Activated CD4-positive, alpha-beta T cell treated with anti-CD3 and anti-CD28 coated beads for 36 hours (primary cell): Measurements from ENCODE around the gene ZNF610. TPM values are rescaled to one million over a fixed set of nuclear protein-coding genes. Genes with fewer than 3 reads are reported as not detected.
"Not testable (repeated sequence)": the region's sequence is repeated elsewhere in the genome, so short reads cannot be mapped to it uniquely, and the experiment has no call there.

Experiments used
- ATAC-seq: fragments of 200-7000 bp; cut with Tn5 transposase; one replicate; pipeline ENCODE4 v1.10.0; 2021; ENCODE audit warnings: mild to moderate bottlenecking, moderate library complexity
- CTCF ChIA-PET: fragments of 350-600 bp; sonication (Branson Sonifier 250); formaldehyde crosslinking; loops from one replicate; lab custom pipeline; 2021; ENCODE audit warnings: antibody characterized with exemption; lab: Charles Lee
- POLR2A ChIA-PET: fragments of 350-600 bp; sonication (Branson Sonifier 250); formaldehyde crosslinking; loops from one replicate; lab custom pipeline; 2021; ENCODE audit warnings: antibody characterized with exemption, inconsistent platforms; lab: Charles Lee
- DNase-seq: peaks from one replicate; pipeline ENCODE4 v3.0.0-alpha.2; 2020
- H3K27ac Mint-ChIP-seq: one replicate; pipeline ENCODE4 v1.8.0; 2021; ENCODE audit warnings: mixed read lengths
- H3K27me3 Mint-ChIP-seq: one replicate; pipeline ENCODE4 v1.8.0; 2021; ENCODE audit warnings: mixed read lengths
- H3K36me3 Mint-ChIP-seq: one replicate; pipeline ENCODE4 v1.8.0; 2021; ENCODE audit warnings: low read depth, mixed read lengths
- H3K4me1 Mint-ChIP-seq: one replicate; pipeline ENCODE4 v1.8.0; 2021; ENCODE audit warnings: mixed read lengths
- H3K4me3 Mint-ChIP-seq: one replicate; pipeline ENCODE4 v1.8.0; 2021; ENCODE audit warnings: mild to moderate bottlenecking, moderate library complexity, mixed read lengths
- H3K9me3 Mint-ChIP-seq: one replicate; pipeline ENCODE4 v1.8.0; 2021; ENCODE audit warnings: low read depth, mixed read lengths
- intact Hi-C, 2 experiments: fragments of 100-400 bp; cut with DNase I in 1 of 2; cut with micrococcal nuclease in 1 of 2; formaldehyde crosslinking; loops; one replicate each; pipeline versions ENCODE4 v1.14.2 to v1.15.1; 2022 to 2024; cut with DNase I, micrococcal nuclease
- total RNA-seq, 2 experiments: library from RNA; stranded (reverse); gene quantifications; one replicate each; pipeline ENCODE4 v1.2.3, GENCODE V29; 2021

ZNF610 gene
- 1 to 10 TPM; 2.3 to 3.3 TPM for total RNA-seq

DNA sequence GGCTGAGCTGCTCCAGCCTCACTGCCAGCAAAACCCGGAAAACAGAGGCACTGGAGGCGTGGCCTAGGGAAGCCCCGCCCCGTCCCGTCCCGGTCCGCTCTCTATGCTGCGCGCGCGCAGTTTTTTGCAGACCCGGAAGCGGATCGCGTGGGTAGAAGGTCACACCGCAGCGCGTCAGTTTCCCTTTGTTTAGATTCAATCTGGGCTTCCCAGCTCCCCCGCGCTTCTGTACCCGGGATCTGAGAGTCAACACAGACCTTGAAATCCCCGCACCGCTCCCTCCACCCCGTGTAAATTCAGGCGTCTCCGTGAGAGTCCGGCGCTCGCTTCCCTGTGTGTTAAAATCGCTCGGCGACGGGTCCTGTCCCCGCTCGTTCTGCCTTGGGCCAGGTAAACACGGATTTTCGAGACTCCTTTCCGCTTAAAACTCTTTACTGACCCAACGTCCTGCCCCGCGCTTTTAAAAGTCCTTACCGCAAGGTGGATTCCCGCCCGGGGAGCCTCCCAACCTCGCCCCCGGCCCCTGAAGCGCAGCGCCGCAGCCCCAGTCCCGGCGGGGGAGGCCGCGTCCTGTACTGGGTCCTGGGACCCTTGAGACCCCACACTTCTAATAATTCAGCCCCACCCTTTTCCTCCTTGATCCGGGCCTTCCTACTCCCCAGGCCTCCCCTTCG lies at the start of gene ZNF610:
Gene ZNF610 (plus strand): TSS at position 127 of the 674 bp plus-strand sequence. CDS start 12,930 bp downstream, outside the sequence.
- intact Hi-C loops, result loop anchor here (1.0 to 2.0 kb wide), 9 partner anchors 33 to 399 kb away; partner anchors contain the start of genes ZNF880 (in 2 of the 2), PPP2R1A (in 1 of the 2), ZNF528 (in 1 of the 2) and ZNF611 (in 1 of the 2)
- peak; percentile 97 for ATAC-seq
- H3K4me3 Mint-ChIP-seq, result peak within 1 kb of the TSS; percentile 97
- H3K36me3 Mint-ChIP-seq, result peaks cover 36% of the 10 kb centered on the region
- CTCF ChIA-PET, result interaction anchor here (0.7 kb wide), 1 partner anchor 89 kb away, joined by 3 read pairs; no protein-coding TSS in a partner anchor
- H3K27ac Mint-ChIP-seq, result peak within 1 kb of the TSS; percentile 96
- POLR2A ChIA-PET, result interaction anchor here (0.8 kb wide), 1 partner anchor 34 kb away, joined by 4 read pairs; the partner anchor contains the start of gene ZNF880
- peaks cover 10% of the 10 kb centered on the region for H3K4me1 Mint-ChIP-seq
- peaks cover 25% of the 10 kb centered on the region for H3K9me3 Mint-ChIP-seq
- no peaks in the 10 kb centered on the region for H3K27me3 Mint-ChIP-seq
- DNase-seq, result peak; percentile 96

DNA sequence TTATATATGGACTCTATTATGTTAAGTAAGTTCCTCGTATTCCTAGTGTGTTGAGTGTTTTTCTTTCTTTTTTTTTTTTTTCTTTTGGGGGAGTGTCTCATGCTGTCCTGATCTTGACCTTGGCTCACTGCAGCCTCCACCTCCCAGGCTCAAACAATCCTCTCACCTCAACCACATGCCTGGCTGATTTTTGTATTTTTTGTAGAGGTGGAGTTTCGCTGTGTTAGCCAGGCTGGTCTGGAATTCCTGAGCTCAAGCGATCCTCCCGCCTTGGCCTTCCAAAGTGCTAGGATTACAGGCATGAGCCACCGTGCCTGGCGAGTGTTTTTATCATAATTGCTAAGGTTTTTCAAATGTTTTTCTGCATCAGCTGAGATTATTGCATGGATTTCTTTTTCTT lies 49.8 kb upstream of the ZNF610 start:
- no peak overlapping the region for H3K27ac Mint-ChIP-seq
- CTCF ChIA-PET, result no interaction called here
- no peak overlapping the region for H3K4me3 Mint-ChIP-seq
- DNase-seq, result no peak
- ATAC-seq, result no peak
- no peaks in the 10 kb centered on the region for H3K4me1 Mint-ChIP-seq
- intact Hi-C loops, result no loop called here
- no peaks in the 10 kb centered on the region for H3K27me3 Mint-ChIP-seq
- H3K9me3 Mint-ChIP-seq, result peaks cover 48% of the 10 kb centered on the region
- H3K36me3 Mint-ChIP-seq, result peaks cover 94% of the 10 kb centered on the region
- POLR2A ChIA-PET, result interaction anchor here (0.6 kb wide), 1 partner anchor 63 kb away, joined by 10 read pairs; no protein-coding TSS in a partner anchor

DNA sequence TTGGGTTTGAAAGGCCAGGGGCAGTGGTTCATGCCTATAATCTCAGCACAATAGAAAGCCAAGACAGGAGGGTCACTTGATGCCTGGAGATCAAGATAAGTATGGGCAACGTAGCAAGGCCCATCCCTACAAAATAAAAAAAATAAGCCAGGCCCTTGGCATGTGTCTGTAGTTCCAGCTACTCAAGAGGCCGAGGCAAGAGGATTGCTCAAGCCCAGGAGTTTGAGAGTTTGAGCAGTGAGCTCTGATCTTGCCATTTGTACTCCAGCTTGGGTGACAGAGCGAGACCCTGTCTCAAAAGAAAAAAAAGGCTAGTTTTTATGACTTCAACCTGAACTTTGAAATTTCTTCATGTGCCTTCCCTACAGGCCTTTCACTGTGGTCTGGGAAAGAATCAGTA lies 44.3 kb upstream of the ZNF610 start:
- peaks cover 72% of the 10 kb centered on the region for H3K36me3 Mint-ChIP-seq
- no peak overlapping the region for H3K4me3 Mint-ChIP-seq
- ChIA-PET CTCF (no interaction called here), POLR2A (no interaction called here)
- intact Hi-C loops, result no loop called here
- H3K27ac Mint-ChIP-seq, result no peak overlapping the region
- no peaks in the 10 kb centered on the region for H3K27me3 Mint-ChIP-seq
- peaks cover 40% of the 10 kb centered on the region for H3K9me3 Mint-ChIP-seq
- H3K4me1 Mint-ChIP-seq, result peaks cover 4% of the 10 kb centered on the region
- no peak for ATAC-seq
- no peak for DNase-seq

DNA sequence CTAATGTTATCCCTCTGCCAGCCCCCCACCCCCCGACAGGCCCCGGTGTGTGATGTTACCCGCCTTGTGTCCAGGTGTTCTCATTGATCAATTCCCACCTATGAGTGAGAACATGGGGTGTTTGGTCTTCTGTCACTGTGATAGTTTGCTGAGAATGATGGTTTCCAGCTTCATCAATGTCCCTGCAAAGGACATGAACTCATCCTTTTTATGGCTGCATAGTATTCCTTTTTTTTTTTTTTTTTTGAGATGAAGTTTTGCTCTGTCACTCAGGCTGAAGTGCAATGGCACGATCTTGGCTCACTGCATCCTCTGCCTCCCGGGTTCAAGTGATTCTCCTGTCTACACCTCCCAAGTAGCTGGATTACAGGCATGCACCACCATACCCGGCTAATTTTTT lies 43.1 kb upstream of the ZNF610 start:
- H3K27me3 Mint-ChIP-seq, H3K27ac Mint-ChIP-seq, ATAC-seq, intact Hi-C loops, DNase-seq, POLR2A ChIA-PET, H3K4me3 Mint-ChIP-seq, CTCF ChIA-PET: not testable (repeated sequence)
- Mint-ChIP-seq H3K4me1 (peaks cover 13% of the 10 kb centered on the region), H3K36me3 (peaks cover 69% of the 10 kb centered on the region), H3K9me3 (peaks cover 37% of the 10 kb centered on the region)

DNA sequence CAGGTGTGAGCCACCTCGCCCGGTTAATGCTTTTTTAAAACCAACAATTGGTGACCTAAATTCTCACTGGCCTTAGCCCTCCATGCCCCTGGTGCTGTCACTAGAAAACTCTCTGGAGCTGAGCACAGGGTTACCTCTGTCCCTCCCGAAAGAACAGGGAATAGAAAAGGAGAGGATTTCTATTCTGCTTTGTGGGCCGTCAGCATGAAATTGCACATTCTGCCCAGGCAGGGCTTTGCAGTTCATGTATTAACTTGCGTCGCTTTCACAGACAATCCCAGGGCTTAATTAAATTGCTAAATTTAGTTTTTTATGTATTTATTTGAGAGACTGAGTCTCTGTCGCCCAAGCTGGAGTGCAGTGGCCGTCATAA lies 39.7 kb upstream of the ZNF610 start:
- CTCF ChIA-PET, result no interaction called here
- POLR2A ChIA-PET, result interaction anchor here (0.6 kb wide), 2 partner anchors 520 to 866 kb away, joined by 4 to 5 read pairs; no protein-coding TSS in a partner anchor
- peaks cover 18% of the 10 kb centered on the region for H3K4me1 Mint-ChIP-seq
- DNase-seq (no peak), ATAC-seq (peak; percentile 13)
- intact Hi-C loops, result no loop called here
- peak overlapping the region; percentile 25 for H3K27ac Mint-ChIP-seq
- H3K27me3 Mint-ChIP-seq, result no peaks in the 10 kb centered on the region
- peaks cover 73% of the 10 kb centered on the region for H3K36me3 Mint-ChIP-seq
- H3K9me3 Mint-ChIP-seq, result peaks cover 34% of the 10 kb centered on the region
- peak overlapping the region; percentile 68 for H3K4me3 Mint-ChIP-seq

DNA sequence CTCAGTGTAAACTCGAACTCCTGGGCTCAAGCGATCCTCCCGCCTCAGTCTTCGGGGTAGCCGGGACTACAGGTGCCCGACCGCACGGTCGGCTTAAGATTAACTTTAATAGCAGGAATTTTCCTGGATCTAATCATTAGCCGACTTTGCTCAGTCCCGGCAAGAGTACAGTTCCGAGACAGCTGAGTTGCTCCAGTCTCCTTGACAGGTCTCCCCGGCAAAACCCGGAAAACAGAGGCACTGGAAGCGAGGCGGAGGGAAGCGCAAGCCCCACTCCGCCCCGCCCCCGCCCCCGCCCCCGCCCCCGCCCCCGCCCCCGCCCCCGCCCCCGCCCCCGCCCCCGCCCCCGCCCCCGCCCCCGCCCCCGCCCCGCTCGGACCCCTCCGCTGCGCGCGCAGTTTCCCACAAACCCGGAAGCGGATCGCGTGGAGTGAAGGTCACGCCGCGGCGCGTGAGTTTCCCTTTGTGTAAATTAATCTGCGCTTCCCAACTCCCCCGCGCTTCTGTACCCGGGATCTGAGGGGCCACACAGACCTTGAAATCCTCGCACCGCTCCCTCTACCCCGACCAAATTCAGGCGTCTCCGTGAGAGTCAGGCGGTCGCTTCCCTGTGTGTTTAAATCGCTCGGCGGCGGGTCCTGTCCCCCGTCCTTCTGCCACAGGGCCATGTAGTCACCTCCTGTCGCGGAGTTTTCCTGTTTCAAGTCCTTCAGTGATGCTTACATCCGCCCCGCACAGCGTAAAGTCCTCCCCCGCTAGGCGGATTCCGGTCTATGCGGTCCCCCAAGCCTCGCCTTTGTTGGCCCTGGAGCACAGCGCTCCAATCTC lies 39.1 kb upstream of the ZNF610 start, which contains the start of gene ZNF480:
Gene ZNF480 (plus strand): TSS at position 397 of the 828 bp plus-strand sequence. CDS start 3,244 bp downstream, outside the sequence.
- ChIA-PET CTCF (no interaction called here), POLR2A (interaction anchor here (0.6 kb wide), 1 partner anchor 519 kb away, joined by 5 read pairs; no protein-coding TSS in a partner anchor)
- Mint-ChIP-seq H3K36me3 (peaks cover 74% of the 10 kb centered on the region), H3K4me1 (peaks cover 18% of the 10 kb centered on the region), H3K9me3 (peaks cover 36% of the 10 kb centered on the region), H3K27ac (peak within 1 kb of the TSS; percentile 98), H3K27me3 (no peaks in the 10 kb centered on the region), H3K4me3 (peak within 1 kb of the TSS; percentile 90)
- ATAC-seq, result peak; percentile 92
- intact Hi-C loops, result loop anchor here in 1 of 2 experiments (1.0 kb wide), 1 partner anchor 28 kb away; the partner anchor contains the start of gene ZNF766
- DNase-seq, result peak; percentile 78

DNA sequence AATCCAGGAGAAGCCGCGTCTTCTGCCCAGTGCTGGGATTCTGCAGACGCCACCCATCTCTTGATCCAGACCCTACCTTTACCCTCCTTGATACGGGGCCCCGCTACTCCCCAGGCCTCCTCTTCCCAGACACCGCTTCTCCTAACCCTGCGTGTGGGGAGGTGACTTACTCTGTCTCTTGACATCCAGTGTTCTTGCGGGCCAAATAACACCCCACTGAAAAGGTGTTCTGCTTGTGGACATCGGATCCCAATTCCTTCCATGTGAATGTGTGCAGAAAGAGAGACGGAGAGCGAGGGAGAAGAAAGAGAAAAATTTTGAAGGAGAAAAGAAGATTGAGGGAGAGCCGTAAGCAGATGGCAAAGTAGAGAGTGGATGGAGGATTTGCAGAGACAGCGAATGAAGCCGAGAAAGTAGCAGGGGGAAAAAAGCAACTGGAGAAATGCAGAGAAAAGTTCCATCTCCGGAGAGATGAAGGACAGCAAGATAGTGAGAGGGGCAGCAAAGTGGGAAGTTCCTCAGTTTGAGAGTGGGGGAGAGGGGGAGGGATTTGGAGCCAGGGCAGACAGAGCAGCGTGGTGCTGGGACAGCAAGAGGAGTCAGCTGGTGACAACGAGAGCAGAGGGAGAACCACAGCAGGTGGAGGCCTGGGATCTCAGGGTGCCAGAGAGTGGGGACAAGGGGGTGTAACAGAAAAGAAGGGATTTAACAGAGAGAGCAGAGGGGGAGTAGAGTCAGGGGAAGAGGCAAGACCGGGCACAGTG lies 38.3 kb upstream of the ZNF610 start:
- ATAC-seq, result peak; percentile 54
- peak; percentile 9 for DNase-seq
- H3K9me3 Mint-ChIP-seq, result peaks cover 38% of the 10 kb centered on the region
- H3K27me3 Mint-ChIP-seq, result no peaks in the 10 kb centered on the region
- peak overlapping the region; percentile 98 for H3K27ac Mint-ChIP-seq
- CTCF ChIA-PET, result no interaction called here
- H3K36me3 Mint-ChIP-seq, result peaks cover 75% of the 10 kb centered on the region
- POLR2A ChIA-PET, result no interaction called here
- H3K4me3 Mint-ChIP-seq, result peak overlapping the region; percentile 90
- intact Hi-C loops, result loop anchor here in 1 of 2 experiments (1.0 kb wide), 1 partner anchor 28 kb away; the partner anchor contains the start of gene ZNF766
- H3K4me1 Mint-ChIP-seq, result peaks cover 18% of the 10 kb centered on the region

DNA sequence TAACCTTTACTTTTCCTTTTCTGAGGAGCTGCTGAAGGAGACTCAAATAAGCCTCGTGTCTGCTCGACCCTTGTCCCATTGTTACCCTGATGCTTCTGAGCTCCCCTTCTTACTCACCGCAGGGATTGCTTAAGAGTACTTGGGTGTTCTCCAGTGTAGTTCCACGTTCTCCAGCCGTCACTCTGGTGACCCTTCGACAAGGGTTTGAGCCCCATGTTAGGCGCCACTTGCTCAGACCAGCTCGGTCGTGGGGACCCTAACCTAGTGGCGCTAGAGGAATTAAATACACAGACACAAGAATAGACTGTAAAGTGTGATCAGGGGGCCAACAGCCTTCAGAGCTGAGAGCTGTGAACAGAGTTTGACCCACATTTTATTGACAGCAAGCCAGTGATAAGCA lies 28.8 kb upstream of the ZNF610 start:
- peaks cover 48% of the 10 kb centered on the region for H3K9me3 Mint-ChIP-seq
- ChIA-PET POLR2A (interaction anchor here (0.6 kb wide), 1 partner anchor 40 kb away, joined by 3 read pairs; no protein-coding TSS in a partner anchor), CTCF (interaction anchor here (1.1 kb wide), 1 partner anchor 26 kb away, joined by 3 read pairs; no protein-coding TSS in a partner anchor)
- H3K4me3 Mint-ChIP-seq, result no peak overlapping the region
- H3K27me3 Mint-ChIP-seq, result no peaks in the 10 kb centered on the region
- ATAC-seq, result no peak
- no peaks in the 10 kb centered on the region for H3K4me1 Mint-ChIP-seq
- peaks cover 86% of the 10 kb centered on the region for H3K36me3 Mint-ChIP-seq
- peak; percentile 7 for DNase-seq
- intact Hi-C loops, result no loop called here
- no peak overlapping the region for H3K27ac Mint-ChIP-seq

DNA sequence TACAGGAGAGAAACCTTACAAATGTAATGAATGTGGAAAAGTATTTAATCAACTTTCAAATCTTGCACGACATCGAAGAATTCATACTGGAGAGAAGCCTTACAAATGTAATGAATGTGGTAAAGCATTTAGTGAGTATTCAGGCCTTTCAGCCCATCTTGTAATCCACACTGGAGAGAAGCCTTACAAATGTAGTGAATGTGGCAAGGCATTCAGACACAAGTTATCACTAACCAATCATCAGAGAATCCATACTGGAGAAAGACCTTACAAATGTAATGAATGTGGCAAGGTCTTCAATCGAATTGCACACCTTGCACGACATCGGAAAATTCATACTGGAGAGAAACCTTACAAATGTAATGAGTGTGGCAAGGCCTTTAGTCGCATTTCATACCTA lies 13.6 kb upstream of the ZNF610 start:
- no peaks in the 10 kb centered on the region for H3K4me1 Mint-ChIP-seq
- no peak overlapping the region for H3K4me3 Mint-ChIP-seq
- DNase-seq (no peak), ATAC-seq (no peak)
- intact Hi-C loops, result no loop called here
- H3K27ac Mint-ChIP-seq, result no peak overlapping the region
- H3K9me3 Mint-ChIP-seq, result peaks cover 68% of the 10 kb centered on the region
- POLR2A ChIA-PET, result no interaction called here
- CTCF ChIA-PET, result no interaction called here
- H3K36me3 Mint-ChIP-seq, result peaks cover 68% of the 10 kb centered on the region
- H3K27me3 Mint-ChIP-seq, result no peaks in the 10 kb centered on the region

DNA sequence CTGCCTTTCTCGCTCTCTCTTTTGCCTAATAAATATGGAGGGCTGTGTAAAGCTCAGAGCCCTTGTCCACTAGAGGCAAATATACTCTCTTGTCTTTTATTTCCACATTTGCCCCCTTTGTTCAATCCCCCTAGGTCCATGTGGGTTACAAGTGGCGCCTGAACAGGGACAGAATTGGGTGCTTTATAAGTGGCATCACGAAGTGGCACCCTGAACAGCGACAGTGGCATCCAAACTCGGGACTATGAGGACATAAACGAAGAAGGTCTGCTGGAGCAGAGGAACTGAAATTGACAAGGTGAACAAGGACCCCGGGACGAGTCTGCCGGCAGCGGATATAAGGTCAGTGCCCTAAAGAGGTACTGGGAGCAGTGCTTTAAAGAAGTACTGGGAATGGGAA lies 4.3 kb upstream of the ZNF610 start:
- ATAC-seq (no peak), DNase-seq (no peak)
- Mint-ChIP-seq H3K27me3 (no peaks in the 10 kb centered on the region), H3K9me3 (peaks cover 44% of the 10 kb centered on the region), H3K4me3 (no peak overlapping the region), H3K27ac (no peak overlapping the region), H3K4me1 (peaks cover 2% of the 10 kb centered on the region), H3K36me3 (peaks cover 23% of the 10 kb centered on the region)
- intact Hi-C loops, result no loop called here
- POLR2A ChIA-PET, result no interaction called here
- CTCF ChIA-PET, result no interaction called here
